Measurements from ENCODE around the gene EFCAB12. TPM values are rescaled to one million over a fixed set of nuclear protein-coding genes. Genes with fewer than 3 reads are reported as not detected.
A peak's percentile ranks its signal among the peaks of the same experiment; 100 is the strongest.

EFCAB12 gene
- total RNA-seq, 1 experiment from 2014 or later: 0.71 TPM

DNA sequence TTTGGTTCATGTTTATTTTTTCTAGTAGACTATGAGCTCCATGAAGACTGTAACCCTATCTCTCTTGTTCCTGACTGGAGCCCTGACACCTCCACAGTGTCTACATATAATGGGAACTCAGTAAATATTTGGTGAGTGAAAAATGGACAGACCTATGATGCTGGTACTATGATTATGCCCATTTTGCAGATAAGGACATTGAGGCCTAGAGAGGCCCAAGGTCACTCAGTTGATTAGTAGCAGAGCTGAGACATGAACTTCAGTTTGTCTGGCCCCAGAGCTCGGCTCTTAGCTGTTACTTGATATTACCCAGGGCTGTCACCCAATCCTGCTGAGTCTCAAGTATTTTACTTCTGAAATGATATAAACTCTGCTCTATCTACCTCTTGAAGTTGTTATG lies 5.5 kb downstream of the EFCAB12 start:
- intact Hi-C loops (cut with micrococcal nuclease; ENCODE audit: unreplicated experiment): no loop called here
- TF ChIP-seq EZH2 (IDR thresholded peaks at IDR 0.05; ENCODE audit: borderline replicate concordance, low read depth, low read length, poor library complexity, severe bottlenecking) (no peak), CTCF (conservative IDR thresholded peaks at IDR 0.05; ENCODE audit: low read depth, low read length) (no peak)
- Histone ChIP-seq H3K27me3 (replicated peaks; ENCODE audit: insufficient read depth, low read depth, low read length, poor library complexity) (no peaks in the 10 kb centered on the region), H3K36me3 (ENCODE audit: insufficient read depth, low read length, poor library complexity, severe bottlenecking) (no peaks in the 10 kb centered on the region), H3K9me3 (ENCODE audit: low read depth, low read length, poor library complexity, severe bottlenecking) (no peaks in the 10 kb centered on the region), H3K4me3 (ENCODE audit: low read depth, low read length, poor library complexity, severe bottlenecking) (no peak overlapping the region), H3K4me1 (ENCODE audit: insufficient read depth, low read length, poor library complexity, severe bottlenecking) (peaks cover 2% of the 10 kb centered on the region), H3K27ac (ENCODE audit: low read depth, low read length, poor library complexity, severe bottlenecking) (no peak overlapping the region)
- POLR2A ChIA-PET (ENCODE audit: low non-redundant PET): no interaction called here
- no peak for DNase-seq (ENCODE audit: low spot score)
- CTCF ChIA-PET: no interaction called here
- no TSS peak for BruUV-seq (replicated peaks)

- no TSS peak for BruUV-seq (replicated peaks)
- Histone ChIP-seq H3K4me3 (ENCODE audit: low read depth, low read length, poor library complexity, severe bottlenecking) (no peak overlapping the region), H3K27ac (ENCODE audit: low read depth, low read length, poor library complexity, severe bottlenecking) (no peak overlapping the region), H3K27me3 (replicated peaks; ENCODE audit: insufficient read depth, low read depth, low read length, poor library complexity) (no peaks in the 10 kb centered on the region), H3K36me3 (ENCODE audit: insufficient read depth, low read length, poor library complexity, severe bottlenecking) (no peaks in the 10 kb centered on the region), H3K9me3 (ENCODE audit: low read depth, low read length, poor library complexity, severe bottlenecking) (no peaks in the 10 kb centered on the region), H3K4me1 (ENCODE audit: insufficient read depth, low read length, poor library complexity, severe bottlenecking) (no peaks in the 10 kb centered on the region)
- intact Hi-C loops (cut with micrococcal nuclease; ENCODE audit: unreplicated experiment): no loop called here
- ChIA-PET CTCF (no interaction called here), POLR2A (ENCODE audit: low non-redundant PET) (no interaction called here)
- TF ChIP-seq CTCF (conservative IDR thresholded peaks at IDR 0.05; ENCODE audit: low read depth, low read length) (0 out of 2 replicates have a peak, but pooled peaks have one; percentile 22), EZH2 (IDR thresholded peaks at IDR 0.05; ENCODE audit: borderline replicate concordance, low read depth, low read length, poor library complexity, severe bottlenecking) (no peak)
- no peak for DNase-seq (ENCODE audit: low spot score)
Measured at GRCh38 chr3:129421988-129422745, 6.3 kb downstream of the EFCAB12 start.

- ChIA-PET POLR2A (ENCODE audit: low non-redundant PET) (no interaction called here), CTCF (no interaction called here)
- Histone ChIP-seq H3K27me3 (replicated peaks; ENCODE audit: insufficient read depth, low read depth, low read length, poor library complexity) (no peaks in the 10 kb centered on the region), H3K36me3 (ENCODE audit: insufficient read depth, low read length, poor library complexity, severe bottlenecking) (no peaks in the 10 kb centered on the region), H3K4me1 (ENCODE audit: insufficient read depth, low read length, poor library complexity, severe bottlenecking) (no peaks in the 10 kb centered on the region), H3K27ac (ENCODE audit: low read depth, low read length, poor library complexity, severe bottlenecking) (no peak overlapping the region), H3K9me3 (ENCODE audit: low read depth, low read length, poor library complexity, severe bottlenecking) (no peaks in the 10 kb centered on the region), H3K4me3 (ENCODE audit: low read depth, low read length, poor library complexity, severe bottlenecking) (no peak overlapping the region)
- TF ChIP-seq EZH2 (IDR thresholded peaks at IDR 0.05; ENCODE audit: borderline replicate concordance, low read depth, low read length, poor library complexity, severe bottlenecking) (no peak), CTCF (conservative IDR thresholded peaks at IDR 0.05; ENCODE audit: low read depth, low read length) (no peak)
- BruUV-seq (replicated peaks): no TSS peak
- no peak for DNase-seq (ENCODE audit: low spot score)
- intact Hi-C loops (cut with micrococcal nuclease; ENCODE audit: unreplicated experiment): no loop called here
Measured at GRCh38 chr3:129421236-129421883, 7.1 kb downstream of the EFCAB12 start.

Data from A673 (cell line).